Tibial nerve (tissue), 3 donors: ENCODE data around the gene SLC22A12.

Experiments
- CTCF ChIP-seq, 5 experiments: fragments of 200-600 bp in 3 of 5; fragments of 450-650 bp in 2 of 5; sonication (generic) in 3 of 5; IDR thresholded peaks; one replicate each; pipeline ENCODE4 v1.5.1; 2016 to 2019; ENCODE audit warnings: antibody characterized with exemption in 5 of 5, mild to moderate bottlenecking in 3 of 5, moderate library complexity in 2 of 5
- POLR2A ChIP-seq, 2 donors: fragments of 450-650 bp; IDR thresholded peaks; one replicate each; pipeline ENCODE4 v1.6.1; 2017; ENCODE audit warnings: antibody characterized with exemption in 2 of 2, mild to moderate bottlenecking in 2 of 2, moderate library complexity in 2 of 2

DNA sequence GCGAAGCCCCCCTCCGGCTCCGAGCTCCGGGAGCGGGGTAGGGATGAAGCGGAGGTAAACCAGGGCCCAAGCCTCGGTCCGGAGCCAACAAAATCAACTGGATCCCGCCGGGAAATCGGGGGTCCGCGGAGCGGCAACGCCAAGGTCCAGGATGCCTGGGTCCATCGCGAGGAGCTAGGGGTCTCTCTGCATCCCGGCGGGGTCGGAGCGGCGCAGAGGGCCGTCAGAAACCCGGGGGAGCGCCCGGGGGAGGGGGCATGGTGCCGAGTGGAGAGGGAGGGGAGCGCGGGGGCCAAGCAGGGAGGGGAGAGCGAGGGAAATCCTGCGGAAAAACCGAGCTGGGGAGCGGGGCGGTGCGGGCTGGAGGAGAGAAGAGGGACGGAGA lies 51.8 kb downstream of the SLC22A12 start:
- TF ChIP-seq CTCF (IDR thresholded peaks at IDR 0.05) (no peak), POLR2A (IDR thresholded peaks at IDR 0.05) (no peak)
